GM18951 (cell line): ENCODE results near the gene KIF5B.
"Not testable (repeated sequence)": the region's sequence is repeated elsewhere in the genome, so short reads cannot be mapped to it uniquely, and the experiment has no call there.

Experiments
- POLR2A ChIP-seq: IDR thresholded peaks from 4 replicates; pipeline ENCODE4 v1.6.1; 2011; ENCODE audit warnings: mild to moderate bottlenecking; ENCODE audit not compliant: insufficient read length, insufficient read depth; ENCODE audit errors: extremely low read depth
- in situ Hi-C: fragments of 300-500 bp; cut with MboI; formaldehyde crosslinking; loops from one replicate; pipeline ENCODE4 v1.12.0; 2022; ENCODE audit warnings: low sequenced_read_pairs, mixed read lengths, inconsistent platforms; ENCODE audit not compliant: unreplicated experiment

The KIF5B gene

DNA sequence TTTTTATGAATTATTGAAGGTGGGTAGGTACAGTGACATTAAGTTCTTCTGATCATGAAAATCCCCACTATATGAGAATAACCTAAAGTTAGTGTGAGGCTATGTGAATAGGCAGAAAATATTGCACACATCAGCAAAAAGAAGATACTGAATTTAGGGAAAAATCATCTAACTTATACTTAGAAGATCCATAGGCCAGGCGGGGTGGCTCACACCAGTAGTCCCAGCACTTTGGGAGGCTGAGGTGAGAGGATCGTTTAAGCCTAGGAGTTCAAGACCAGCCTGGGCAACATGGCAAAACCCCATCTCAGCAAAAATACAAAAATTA is 78.1 kb downstream of the KIF5B start:
- in situ Hi-C loops: no loop called here

DNA sequence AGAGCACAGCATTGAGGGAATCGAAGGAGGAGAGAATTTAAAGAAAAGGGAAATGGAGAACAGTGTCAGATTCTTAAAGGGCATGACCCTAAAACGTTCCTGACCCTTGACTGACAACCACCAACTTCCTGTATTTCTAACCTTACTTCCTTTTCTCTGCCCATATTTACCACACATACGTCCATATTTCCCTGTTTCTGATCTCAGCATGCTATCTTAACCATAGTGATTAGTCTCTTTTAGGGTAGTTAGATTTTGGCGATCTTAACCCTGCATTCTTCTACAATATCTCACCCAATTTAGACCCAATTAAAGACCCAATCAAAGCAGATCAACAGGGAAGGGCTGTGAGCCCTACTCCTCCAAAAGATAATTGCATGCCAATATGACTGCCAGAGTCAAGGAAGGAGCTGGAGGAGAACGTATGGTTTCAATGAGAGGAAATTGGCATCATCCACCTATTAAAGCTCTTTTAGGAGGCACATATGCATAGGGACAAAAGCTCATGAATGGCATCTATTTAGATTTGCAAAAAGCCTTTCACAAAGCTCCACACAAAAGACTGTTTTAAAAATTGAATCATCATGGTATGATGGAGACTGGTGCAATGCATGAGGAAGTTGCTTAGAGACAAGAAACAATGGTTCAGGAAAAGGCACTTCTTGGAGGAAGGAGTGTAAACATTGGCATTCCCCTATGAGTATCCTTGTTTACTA is 78.6 kb downstream of the KIF5B start:
- in situ Hi-C loops: no loop called here

More for the DNA sequence above, 78.1 kb downstream of the KIF5B start:
- no peak for TF ChIP-seq POLR2A

DNA sequence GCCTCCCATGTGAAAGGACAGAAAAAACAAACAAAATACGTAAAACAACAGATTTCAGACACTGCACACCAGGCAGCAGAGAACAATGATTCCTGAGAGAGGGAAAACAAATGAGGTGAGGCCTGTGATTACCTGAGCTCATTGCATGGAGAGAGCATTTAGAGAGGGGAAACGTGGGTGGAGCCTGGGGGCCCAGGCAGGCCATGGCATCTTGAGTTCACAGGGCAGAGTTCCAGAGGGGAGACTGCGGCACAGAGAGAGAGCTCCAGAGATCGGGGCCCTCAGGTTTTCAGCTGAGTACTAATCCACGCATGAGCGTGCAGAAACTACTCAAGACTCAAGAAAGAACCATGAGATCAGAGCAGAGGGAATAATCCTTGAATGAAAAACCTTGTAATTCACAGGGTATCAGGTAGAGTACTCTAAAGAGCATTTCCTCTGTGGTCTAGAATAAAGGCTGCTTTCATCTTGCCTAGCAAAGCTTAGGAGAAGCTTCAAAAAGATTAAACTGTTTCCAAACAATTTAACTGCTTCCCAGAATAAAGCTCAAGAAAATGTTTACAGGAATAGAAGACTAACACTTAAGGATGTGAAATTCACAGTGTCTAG is 81.0 kb downstream of the KIF5B start:
- in situ Hi-C loops: no loop called here

More for the DNA sequence above, 78.6 kb downstream of the KIF5B start:
- no peak for TF ChIP-seq POLR2A

DNA sequence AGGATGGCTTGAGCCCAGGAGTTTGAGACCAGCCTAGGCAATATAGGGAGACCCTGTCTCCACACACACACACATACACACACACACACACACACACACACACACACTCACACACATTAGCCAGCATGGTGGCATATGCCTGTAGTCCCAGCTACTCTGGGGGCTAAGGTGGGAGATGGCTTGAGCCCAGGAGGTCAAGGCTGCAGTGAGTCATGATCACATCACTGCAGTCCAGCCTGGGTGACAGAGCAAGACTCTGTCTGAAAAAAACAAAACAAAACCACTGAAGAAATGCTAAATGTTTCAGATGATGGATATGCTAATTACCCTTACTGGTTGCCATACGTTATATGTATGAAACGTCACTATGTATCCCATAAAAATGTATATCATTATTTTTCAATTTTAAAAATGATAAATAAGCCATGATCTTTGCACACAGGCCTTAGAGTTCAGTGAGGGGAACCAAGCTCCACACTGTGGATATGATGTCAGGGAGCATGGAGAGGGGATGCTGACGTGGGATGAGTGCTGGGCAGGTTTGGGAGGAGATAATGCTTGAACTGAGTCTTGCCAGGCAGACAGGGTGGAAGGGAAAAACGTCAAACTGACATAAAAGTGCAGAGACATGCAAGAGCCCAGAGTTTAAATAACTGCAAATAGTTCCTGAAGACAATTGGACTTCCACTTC is 81.6 kb downstream of the KIF5B start:
- no peak for TF ChIP-seq POLR2A
- in situ Hi-C loops: no loop called here

More for the DNA sequence above, 81.0 kb downstream of the KIF5B start:
- no peak for TF ChIP-seq POLR2A

DNA sequence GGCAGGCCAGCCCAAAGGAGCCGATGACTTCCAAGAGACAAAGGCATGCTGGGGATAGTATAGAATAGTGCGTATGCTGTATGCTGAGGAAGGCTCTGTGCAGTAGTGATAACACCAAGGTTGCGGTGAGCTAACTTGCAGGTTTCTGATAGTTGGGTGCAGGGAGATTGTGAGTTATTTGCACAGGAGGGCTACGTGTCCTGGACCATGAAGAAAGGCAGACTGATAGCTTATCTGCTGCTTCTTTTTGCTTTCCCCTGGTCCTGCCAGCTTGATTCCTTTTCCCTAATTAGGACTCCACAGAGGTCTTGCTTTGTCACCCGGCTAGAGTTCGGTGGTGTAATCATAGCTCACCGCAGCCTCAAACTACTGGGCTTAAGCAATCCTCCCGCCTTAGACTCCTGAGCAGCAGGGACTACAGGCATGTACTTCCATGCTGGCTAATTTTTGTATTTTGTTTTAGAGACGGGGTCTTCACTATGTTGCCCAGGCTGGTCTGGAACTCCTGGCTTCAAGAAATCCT is 83.6 kb downstream of the KIF5B start:
- in situ Hi-C loops: no loop called here
- TF ChIP-seq POLR2A: no peak

DNA sequence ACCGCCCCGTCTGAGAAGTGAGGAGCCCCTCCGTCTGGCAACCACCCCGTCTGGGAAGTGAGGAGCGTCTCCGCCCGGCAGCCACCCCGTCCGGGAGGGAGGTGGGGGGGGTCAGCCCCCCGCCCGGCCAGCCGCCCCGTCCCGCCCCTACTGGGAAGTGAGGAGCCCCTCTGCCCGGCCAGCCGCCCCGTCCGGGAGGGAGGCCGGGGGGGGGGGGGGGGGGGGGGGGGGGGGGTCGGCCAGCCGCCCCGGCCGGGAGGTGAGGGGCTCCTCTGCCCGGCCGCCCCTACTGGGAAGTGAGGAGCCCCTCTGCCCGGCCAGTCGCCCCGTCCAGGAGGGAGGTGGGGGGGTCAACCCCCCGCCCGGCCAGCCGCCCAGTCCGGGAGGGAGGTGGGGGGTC is 86.4 kb downstream of the KIF5B start:
- in situ Hi-C loops: not testable (repeated sequence)

DNA sequence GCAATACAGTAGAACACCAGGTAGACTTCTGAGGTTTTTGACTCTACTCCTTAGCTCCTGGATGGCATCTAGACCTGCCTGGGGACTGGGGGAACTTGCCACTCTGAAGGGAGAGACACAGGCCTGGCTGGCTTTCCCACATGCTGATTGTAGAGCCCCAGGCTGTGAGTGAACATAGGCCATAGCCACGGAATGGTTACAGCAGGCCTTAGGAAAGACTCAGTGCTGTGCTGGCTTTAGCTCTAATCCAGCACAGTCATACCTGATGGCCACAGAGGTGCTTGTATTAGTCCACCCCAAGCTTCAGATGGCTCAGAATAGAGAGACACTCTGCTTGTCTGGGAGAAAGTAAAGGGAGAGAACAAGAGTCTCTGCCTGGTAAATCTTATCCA is 92.6 kb downstream of the KIF5B start:
- TF ChIP-seq POLR2A: no peak
- in situ Hi-C loops: no loop called here

DNA sequence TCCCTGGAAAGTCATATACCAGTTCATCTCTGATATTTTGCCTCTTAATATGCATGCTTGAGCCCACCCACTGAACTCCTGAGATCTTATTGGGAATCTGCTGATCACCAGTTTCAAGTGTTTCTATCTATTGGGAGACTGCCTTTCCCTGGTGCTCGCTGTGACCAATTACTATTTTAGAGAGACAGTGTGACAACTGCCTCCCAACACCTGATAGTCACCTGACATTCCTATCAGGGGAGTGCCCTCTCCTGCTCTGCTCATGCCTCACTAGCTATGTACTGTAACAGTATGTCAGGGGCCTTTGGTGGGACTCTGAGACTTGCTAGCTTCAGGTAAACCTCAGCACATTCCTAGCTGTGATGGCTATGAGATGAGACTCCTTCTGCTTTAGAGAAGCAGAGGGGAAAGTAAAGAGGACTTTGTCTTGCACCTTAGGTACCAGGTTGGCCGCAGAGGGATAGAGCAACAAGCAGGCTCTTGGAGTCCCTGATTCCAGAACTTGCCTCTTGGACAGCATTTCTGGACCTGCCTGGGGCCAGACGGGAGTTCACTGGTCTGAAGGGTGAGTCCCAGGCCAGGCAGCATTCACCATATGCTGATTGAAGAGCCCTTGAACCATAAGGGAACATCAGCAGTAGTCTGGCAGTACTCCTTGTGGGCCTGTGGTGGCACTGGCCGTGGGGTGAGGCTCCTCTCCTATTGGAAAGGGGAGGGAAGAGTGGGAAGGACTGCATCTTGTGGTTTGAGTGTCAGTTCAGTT is 93.2 kb downstream of the KIF5B start:
- TF ChIP-seq POLR2A: no peak
- in situ Hi-C loops: no loop called here

DNA sequence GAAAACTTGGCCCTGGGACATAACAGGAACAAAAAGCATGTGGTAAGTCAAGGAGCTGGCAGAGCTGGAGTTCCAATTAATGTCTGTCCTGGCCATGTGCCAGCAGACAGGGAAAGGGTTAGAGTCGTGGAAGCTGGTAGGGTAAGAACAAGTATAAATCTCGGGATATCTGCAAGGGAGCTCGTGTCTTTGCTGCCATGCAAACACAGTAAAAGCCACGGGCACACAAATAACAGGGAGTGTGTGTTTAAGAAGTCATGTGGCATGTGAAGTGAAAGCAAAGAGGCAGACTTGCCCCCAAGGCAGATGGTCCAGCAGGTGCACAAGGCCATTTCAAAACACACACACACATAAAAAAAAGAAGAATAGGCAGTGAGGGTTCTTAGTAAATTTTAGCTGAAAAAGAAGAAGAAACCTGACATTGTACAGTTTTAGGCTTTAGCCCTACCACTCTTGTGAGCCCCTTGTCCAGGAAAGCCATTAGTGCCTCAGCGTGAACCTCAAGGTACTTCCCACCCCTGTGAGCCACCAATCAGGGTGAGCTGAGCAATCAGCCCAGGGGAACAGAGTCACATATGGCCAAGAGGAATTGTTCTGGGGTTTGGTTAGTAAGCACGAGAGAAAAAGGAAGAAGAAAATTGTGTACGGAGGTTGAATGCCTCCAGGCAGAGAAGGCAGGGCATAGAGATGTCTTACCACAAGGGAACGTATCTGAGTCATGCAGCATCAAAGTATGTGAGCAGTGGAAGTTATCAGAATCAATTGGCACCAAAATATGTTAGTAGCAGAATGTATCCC is 94.7 kb downstream of the KIF5B start:
- in situ Hi-C loops: no loop called here
- no peak for TF ChIP-seq POLR2A

DNA sequence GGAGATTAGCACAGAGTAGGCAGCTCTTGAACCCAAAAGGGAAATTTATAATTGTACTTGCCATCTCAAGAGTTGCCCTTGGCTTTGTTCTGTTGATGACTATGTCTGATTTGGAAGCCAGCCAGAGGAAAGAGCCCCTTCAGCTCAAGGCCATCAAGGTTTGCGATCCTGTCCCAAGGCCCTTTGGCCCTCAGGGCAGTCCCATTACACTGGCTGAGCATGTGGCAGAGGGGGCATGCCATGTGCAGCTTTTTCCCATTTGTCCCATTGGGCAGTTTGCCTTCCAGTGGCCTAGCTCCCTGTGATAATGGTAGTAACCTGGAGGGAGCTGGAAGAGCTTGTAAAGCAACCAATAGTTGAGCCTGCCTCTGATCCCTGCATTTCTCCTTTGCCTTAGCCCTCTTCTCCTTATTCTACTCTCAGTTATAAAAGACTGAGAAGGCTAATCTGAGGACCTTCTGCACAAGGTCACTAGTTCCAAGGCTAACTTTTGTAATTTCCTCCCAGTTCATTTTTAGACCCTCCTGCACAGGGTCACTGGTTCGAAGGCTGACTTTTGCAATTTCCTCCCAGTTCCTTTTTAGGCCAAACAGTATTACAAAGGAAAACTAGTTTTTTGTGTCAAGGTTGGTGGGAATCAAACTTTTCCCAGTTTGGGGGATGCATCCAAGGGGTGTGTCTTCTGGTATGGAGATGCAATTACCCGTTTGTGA is 96.6 kb downstream of the KIF5B start:
- in situ Hi-C loops: no loop called here
- TF ChIP-seq POLR2A: no peak
